Astrocyte of the spinal cord (primary cell): Measurements from ENCODE around the gene PNMT.

ENCODE experiments used
- DNase-seq: peaks from one replicate; pipeline ENCODE4 v3.0.0; 2011; ENCODE audit warnings: low read depth, low spot score
- H3K4me3 ChIP-seq: 2 replicates; pipeline ENCODE4 v1.5.1; 2011; ENCODE audit warnings: low read depth, mild to moderate bottlenecking, low read length, moderate library complexity
- CTCF ChIP-seq: IDR thresholded peaks from 2 replicates; pipeline ENCODE4 v1.5.1; 2012; ENCODE audit warnings: low read depth, mild to moderate bottlenecking, low read length, inconsistent platforms
- in situ Hi-C: cut with HindIII; loops from 2 replicates; pipeline ENCODE4 v1.10.0; 2017; ENCODE audit warnings: low sequenced_read_pairs

Gene PNMT, protein sequence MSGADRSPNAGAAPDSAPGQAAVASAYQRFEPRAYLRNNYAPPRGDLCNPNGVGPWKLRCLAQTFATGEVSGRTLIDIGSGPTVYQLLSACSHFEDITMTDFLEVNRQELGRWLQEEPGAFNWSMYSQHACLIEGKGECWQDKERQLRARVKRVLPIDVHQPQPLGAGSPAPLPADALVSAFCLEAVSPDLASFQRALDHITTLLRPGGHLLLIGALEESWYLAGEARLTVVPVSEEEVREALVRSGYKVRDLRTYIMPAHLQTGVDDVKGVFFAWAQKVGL

DNA sequence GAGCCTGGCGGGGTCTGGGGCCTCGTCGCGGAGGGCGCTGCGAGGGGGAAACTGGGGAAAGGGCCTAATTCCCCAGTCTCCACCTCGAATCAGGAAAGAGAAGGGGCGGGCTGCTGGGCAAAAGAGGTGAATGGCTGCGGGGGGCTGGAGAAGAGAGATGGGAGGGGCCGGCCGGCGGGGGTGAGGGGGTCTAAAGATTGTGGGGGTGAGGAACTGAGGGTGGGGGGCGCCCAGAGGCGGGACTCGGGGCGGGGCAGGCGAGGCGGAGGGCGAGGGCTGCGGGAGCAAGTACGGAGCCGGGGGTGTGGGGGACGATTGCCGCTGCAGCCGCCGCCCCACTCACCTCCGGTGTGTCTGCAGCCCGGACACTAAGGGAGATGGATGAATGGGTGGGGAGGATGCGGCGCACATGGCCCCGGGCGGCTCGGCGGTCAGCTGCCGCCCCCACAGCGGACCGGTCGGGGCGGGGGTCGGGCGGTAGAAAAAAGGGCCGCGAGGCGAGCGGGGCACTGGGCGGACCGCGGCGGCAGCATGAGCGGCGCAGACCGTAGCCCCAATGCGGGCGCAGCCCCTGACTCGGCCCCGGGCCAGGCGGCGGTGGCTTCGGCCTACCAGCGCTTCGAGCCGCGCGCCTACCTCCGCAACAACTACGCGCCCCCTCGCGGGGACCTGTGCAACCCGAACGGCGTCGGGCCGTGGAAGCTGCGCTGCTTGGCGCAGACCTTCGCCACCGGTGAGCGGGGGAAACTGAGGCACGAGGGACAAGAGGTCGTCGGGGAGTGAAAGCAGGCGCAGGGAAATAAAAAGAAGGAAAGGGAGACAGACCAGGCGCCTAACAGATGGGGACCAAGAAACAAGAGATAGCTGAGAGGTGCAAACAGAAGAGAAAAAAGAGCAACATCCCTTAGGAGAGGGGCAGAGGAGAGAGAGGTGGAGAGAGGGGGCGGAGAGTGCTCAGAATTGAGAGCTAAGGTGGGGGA lies at the start of gene PNMT:
Gene PNMT, plus strand, starts transcription at position 509 of the 980 bp plus-strand sequence. Its CDS starts 23 bp downstream, at position 532.
- in situ Hi-C loops: no loop called here
- TF ChIP-seq CTCF: peak; percentile 72
- no peak within 1 kb of the TSS for H3K4me3 ChIP-seq
- DNase-seq: peak; percentile 37

GRCh38 chr17:39618956-39619785 lies 49.1 kb upstream of the PNMT start:
- no peak overlapping the region for H3K4me3 ChIP-seq
- no peak for TF ChIP-seq CTCF
- in situ Hi-C loops: no loop called here
- DNase-seq: no peak

DNA sequence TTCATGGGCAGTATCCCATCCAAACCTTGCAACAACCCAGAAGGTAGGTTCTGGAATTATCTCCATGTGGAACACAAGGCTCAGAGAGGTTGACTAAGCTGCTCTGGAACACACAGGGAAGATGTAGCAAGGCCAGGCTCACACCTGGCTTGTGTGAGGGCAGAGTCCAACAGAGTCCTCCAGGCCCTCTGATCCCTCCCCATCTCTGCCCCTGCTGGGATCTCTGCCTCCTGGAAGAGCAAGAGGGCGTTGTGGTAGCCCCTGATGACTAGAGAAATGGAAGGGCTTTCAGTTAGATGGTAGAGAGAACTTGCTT lies 48.5 kb upstream of the PNMT start:
- in situ Hi-C loops: no loop called here

GRCh38 chr17:39621523-39622379 lies 46.5 kb upstream of the PNMT start:
- in situ Hi-C loops: no loop called here
- peak; percentile 77 for DNase-seq
- TF ChIP-seq CTCF: peak; percentile 100
- no peak overlapping the region for H3K4me3 ChIP-seq

More for the DNA sequence above, 48.5 kb upstream of the PNMT start:
- TF ChIP-seq CTCF: no peak
- H3K4me3 ChIP-seq: no peak overlapping the region
- no peak for DNase-seq

DNA sequence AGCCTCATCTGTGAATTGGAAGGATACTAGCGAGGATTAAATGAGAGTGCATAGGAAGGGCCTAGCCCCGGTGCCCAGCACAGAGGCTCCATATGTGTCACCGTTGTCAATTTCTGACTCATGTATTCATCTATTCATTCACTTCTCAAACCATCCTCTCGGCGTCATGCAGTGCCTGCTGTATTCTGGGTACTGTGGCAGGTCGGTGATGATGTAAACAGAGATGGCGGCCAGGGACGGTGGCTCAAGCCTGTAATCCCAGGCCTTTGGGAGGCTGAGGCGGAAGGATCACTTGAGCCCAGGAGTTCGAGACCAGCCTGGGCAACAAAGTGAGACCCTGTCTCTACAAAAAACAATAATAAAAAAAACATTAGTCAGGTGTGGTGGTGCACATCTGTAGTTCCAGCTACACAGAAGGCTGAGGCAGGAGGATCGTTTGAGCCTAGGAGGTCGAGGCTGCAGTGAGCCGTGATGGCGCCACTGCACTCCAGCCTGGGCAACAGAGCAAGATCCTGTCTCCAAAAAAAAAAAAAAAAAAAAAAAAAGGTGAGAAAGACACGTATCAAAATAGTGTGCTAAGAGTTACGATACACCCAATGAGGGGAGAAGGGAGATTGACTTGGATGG lies 45.8 kb upstream of the PNMT start:
- no peak for TF ChIP-seq CTCF
- no peak for DNase-seq
- no peak overlapping the region for H3K4me3 ChIP-seq
- in situ Hi-C loops: no loop called here
